SH-SY5Y (cell line): ENCODE data around the gene DNAJB8.

Experiments used
- GATA2 ChIP-seq: IDR thresholded peaks from 2 replicates; pipeline ENCODE4 v1.6.1; 2011; ENCODE audit warnings: mild to moderate bottlenecking, low read depth, low read length
- GATA3 ChIP-seq: IDR thresholded peaks from 2 replicates; pipeline ENCODE4 v1.6.1; 2011; ENCODE audit warnings: low read depth, mild to moderate bottlenecking, low read length, moderate library complexity

DNA sequence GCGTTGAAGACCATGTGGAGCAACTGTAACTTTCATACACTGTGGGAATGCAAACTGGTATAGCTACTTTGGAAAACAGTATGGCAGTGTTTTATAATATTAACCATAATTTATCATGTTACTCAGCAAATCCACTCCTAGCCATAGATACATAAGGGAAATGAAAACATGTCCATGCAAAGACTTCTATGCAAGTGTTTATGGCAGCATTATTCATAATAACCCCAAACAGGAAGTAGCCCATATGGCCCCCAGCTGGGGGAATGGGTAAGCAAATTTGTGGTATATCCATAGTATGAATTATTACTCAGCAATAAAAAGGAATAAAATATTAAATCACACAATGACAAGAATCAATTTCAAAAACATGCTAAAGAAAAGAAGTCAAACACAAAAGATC lies 49.3 kb upstream of the DNAJB8 start:
- TF ChIP-seq GATA3 (no peak), GATA2 (no peak)
